Hematopoietic multipotent progenitor cell (in vitro differentiated cells): ENCODE results near the gene SMOC2. TPM values are rescaled to one million over a fixed set of nuclear protein-coding genes. Genes with fewer than 3 reads are reported as not detected.
"Not testable (repeated sequence)": the region's sequence is repeated elsewhere in the genome, so short reads cannot be mapped to it uniquely, and the experiment has no call there.

Experiments used
- DNase-seq, 3 donors: peaks; one replicate each; pipeline ENCODE4 v3.0.0-alpha.2; 2011 to 2015; ENCODE audit warnings: low read depth in 2 of 3, low spot score in 2 of 3
- total RNA-seq: library from RNA; depleted of rRNA; stranded (reverse); fragments of >200 nt; gene quantifications from one replicate; pipeline ENCODE4 v1.2.3, GENCODE V29; 2012

Gene SMOC2
- total RNA-seq, 1 donor = under 0.01 TPM

GRCh38 chr6:168694797-168695196, 253.8 kb downstream of the SMOC2 start:
- DNase-seq = not testable (repeated sequence)

- no peak for DNase-seq
Observed at GRCh38 chr6:168695701-168696100, 254.7 kb downstream of the SMOC2 start.

- DNase-seq = no peak
Observed at GRCh38 chr6:168698923-168699322, 257.9 kb downstream of the SMOC2 start.

GRCh38 chr6:168699631-168700295, 258.8 kb downstream of the SMOC2 start:
- no peak for DNase-seq

GRCh38 chr6:168700880-168701279, 259.9 kb downstream of the SMOC2 start:
- no peak for DNase-seq

- DNase-seq = no peak
Observed at GRCh38 chr6:168703990-168704389, 263.0 kb downstream of the SMOC2 start.

- DNase-seq = no peak
Observed at GRCh38 chr6:168704678-168705077, 263.7 kb downstream of the SMOC2 start.

- DNase-seq = not testable (repeated sequence)
Observed at GRCh38 chr6:168705271-168705670, 264.3 kb downstream of the SMOC2 start.

- no peak for DNase-seq
Observed at GRCh38 chr6:168706471-168707177, 265.6 kb downstream of the SMOC2 start.

GRCh38 chr6:168708526-168708925, 267.5 kb downstream of the SMOC2 start:
- no peak for DNase-seq

- DNase-seq = no peak
Observed at GRCh38 chr6:168708984-168709383, 268.0 kb downstream of the SMOC2 start.

- DNase-seq = no peak
Observed at GRCh38 chr6:168709390-168709789, 268.4 kb downstream of the SMOC2 start.

- no peak for DNase-seq
Observed at GRCh38 chr6:168709991-168710390, 269.0 kb downstream of the SMOC2 start.

GRCh38 chr6:168711049-168711640, 270.2 kb downstream of the SMOC2 start:
- DNase-seq = no peak

GRCh38 chr6:168711666-168712300, 270.8 kb downstream of the SMOC2 start:
- no peak for DNase-seq

GRCh38 chr6:168712993-168713392, 272.0 kb downstream of the SMOC2 start:
- no peak for DNase-seq

GRCh38 chr6:168713839-168714238, 272.9 kb downstream of the SMOC2 start:
- no peak for DNase-seq

GRCh38 chr6:168714547-168715260, 273.7 kb downstream of the SMOC2 start:
- DNase-seq = no peak

- no peak for DNase-seq
Observed at GRCh38 chr6:168715643-168716481, 274.9 kb downstream of the SMOC2 start.

- DNase-seq = no peak
Observed at GRCh38 chr6:168716581-168716980, 275.6 kb downstream of the SMOC2 start.
